Neural cell (in vitro differentiated cells): ENCODE results near the gene RIN3.

ENCODE experiments used
- CTCF ChIP-seq: fragments of 450-650 bp; IDR thresholded peaks from 2 replicates; pipeline ENCODE4 v1.5.1; 2014; ENCODE audit warnings: antibody characterized with exemption, mild to moderate bottlenecking, moderate library complexity; ENCODE audit not compliant: poor library complexity, severe bottlenecking
- EP300 ChIP-seq: fragments of 450-650 bp; conservative IDR thresholded peaks from 2 replicates; pipeline ENCODE4 v1.6.1; 2014; ENCODE audit warnings: antibody characterized with exemption, mild to moderate bottlenecking, moderate library complexity; ENCODE audit not compliant: poor library complexity, severe bottlenecking
- EZH2 ChIP-seq: fragments of 200-600, 300-800 bp; shearing (Covaris generic), sonication (generic); IDR thresholded peaks from 2 replicates; pipeline ENCODE4 v1.6.1; 2014; ENCODE audit warnings: antibody characterized with exemption, low read length, borderline replicate concordance, mild to moderate bottlenecking; ENCODE audit not compliant: insufficient read depth, poor library complexity, severe bottlenecking
- REST ChIP-seq: IDR thresholded peaks from 2 replicates; pipeline ENCODE4 v1.6.1; 2012; ENCODE audit warnings: borderline replicate concordance

- TF ChIP-seq EZH2 (no peak), REST (no peak), EP300 (no peak), CTCF (no peak)
These were observed 7.3 kb upstream of the RIN3 start for GRCh38 chr14:92506231-92506630.
